ENCODE measurements around the gene LRRFIP1.

The LRRFIP1 gene

GRCh38 chr2:237691029-237691907, 63.9 kb downstream of the LRRFIP1 start:
- no peak for DNase-seq

- peak; percentile 97 for DNase-seq
These were observed 64.7 kb downstream of the LRRFIP1 start for GRCh38 chr2:237691908-237692600.

GRCh38 chr2:237692601-237693290, 65.4 kb downstream of the LRRFIP1 start:
- DNase-seq: no peak

- DNase-seq: no peak
These were observed 66.1 kb downstream of the LRRFIP1 start for GRCh38 chr2:237693291-237693994.

GRCh38 chr2:237694415-237695194, 67.2 kb downstream of the LRRFIP1 start:
- no peak for DNase-seq

GRCh38 chr2:237695201-237695780, 67.9 kb downstream of the LRRFIP1 start:
- DNase-seq: peak; percentile 89

- no peak for DNase-seq
These were observed 69.1 kb downstream of the LRRFIP1 start for GRCh38 chr2:237696461-237696860.

- DNase-seq: no peak
These were observed 70.4 kb downstream of the LRRFIP1 start for GRCh38 chr2:237697586-237698357.

GRCh38 chr2:237698358-237698694, 70.9 kb downstream of the LRRFIP1 start:
- no peak for DNase-seq

- DNase-seq: no peak
These were observed 72.6 kb downstream of the LRRFIP1 start for GRCh38 chr2:237699870-237700511.

- DNase-seq: no peak
These were observed 73.2 kb downstream of the LRRFIP1 start for GRCh38 chr2:237700512-237701032.

- no peak for DNase-seq
These were observed 73.9 kb downstream of the LRRFIP1 start for GRCh38 chr2:237701033-237701858.

- no peak for DNase-seq
These were observed 74.5 kb downstream of the LRRFIP1 start for GRCh38 chr2:237701859-237702390.

- no peak for DNase-seq
These were observed 75.3 kb downstream of the LRRFIP1 start for GRCh38 chr2:237702441-237703391.

GRCh38 chr2:237704501-237705434, 77.4 kb downstream of the LRRFIP1 start:
- peak; percentile 54 for DNase-seq

- no peak for DNase-seq
These were observed 78.9 kb downstream of the LRRFIP1 start for GRCh38 chr2:237706257-237706656.

GRCh38 chr2:237708065-237708398, 80.6 kb downstream of the LRRFIP1 start:
- DNase-seq: no peak
